ENCODE data around the gene RBM4B.

The RBM4B gene

GRCh38 chr11:66706989-66707388 is 29.3 kb upstream of the RBM4B start:
- DNase-seq, result no peak

- DNase-seq, result no peak
These were observed 28.1 kb upstream of the RBM4B start for GRCh38 chr11:66705587-66706335.

DNA sequence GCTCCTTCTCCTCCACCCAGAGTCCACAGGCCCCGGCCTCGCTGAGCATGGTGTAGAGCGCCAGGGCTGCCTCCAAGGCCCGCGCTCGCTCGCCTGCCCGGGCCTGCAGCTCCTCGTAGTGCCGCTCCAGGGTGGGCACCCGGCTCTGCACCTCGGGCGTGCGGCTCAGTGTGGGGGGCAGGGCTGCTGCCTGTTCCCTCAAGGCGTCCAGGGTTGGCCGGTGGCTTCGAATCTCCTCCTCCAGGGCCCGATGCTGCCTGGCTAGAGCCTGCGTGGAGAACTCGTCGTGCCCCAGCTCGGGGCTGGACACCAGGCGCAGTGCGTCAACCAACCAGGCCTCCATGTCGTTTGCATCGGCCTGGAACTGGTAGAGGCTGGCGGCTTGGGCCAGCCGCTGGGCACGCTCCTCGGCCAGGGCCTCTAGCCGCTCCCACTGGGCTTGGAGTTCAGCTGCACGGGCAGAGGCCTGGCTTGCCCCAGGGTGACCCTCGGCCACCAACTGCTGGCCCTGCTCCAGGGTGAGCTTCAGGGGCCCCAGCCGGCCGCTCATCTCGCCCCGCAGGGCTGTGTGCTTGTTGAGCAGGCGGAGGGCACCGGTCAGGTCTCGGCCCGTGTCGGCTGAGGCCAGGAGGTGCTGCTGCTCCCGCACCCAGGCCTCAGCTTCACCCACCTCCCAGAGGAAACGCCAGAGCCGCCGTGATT is 27.1 kb upstream of the RBM4B start:
- DNase-seq, result no peak

- no peak for DNase-seq
These were observed 23.9 kb upstream of the RBM4B start for GRCh38 chr11:66701432-66702240.

- no peak for DNase-seq
These were observed 23.1 kb upstream of the RBM4B start for GRCh38 chr11:66700742-66701141.

DNA sequence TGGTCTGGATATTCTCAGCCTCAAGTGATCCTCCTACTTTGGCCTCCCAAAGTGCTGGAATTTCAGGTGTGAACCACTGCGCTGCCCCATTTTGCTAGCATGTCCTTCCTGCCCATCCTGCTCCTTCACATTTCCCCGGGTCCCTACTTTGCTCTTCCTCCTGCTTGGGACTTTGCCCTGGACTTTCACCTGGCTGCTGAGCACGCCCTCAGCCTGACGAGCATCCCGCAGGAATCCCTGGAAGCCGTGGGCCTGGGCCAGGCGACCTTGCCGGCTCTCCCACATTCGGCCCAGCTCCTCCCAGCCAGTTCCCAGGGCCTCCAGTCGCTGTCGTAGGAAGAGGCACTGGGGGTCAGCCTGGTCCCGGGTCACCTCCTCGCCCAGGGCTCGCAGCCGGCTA is 22.6 kb upstream of the RBM4B start:
- DNase-seq, result no peak

DNA sequence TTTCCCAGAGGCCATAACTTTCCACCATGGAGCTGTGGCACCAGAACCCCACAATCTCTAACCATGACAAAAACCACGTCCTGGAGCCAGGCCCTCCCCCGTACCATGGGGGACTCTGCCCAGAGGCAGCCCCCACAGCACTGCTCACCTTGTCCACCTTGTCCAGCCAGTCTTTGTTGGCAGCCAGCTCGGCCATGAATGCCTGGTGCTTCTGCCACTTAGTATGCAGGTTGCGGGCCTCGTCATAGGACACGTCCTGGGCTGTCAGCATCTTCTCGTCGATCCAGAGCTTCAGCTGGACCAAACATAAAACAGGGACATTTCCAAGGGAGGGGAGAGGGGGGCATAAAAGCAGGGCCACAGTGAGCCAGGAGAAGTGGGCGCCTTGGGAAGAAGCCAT is 20.8 kb upstream of the RBM4B start:
- no peak for DNase-seq

DNA sequence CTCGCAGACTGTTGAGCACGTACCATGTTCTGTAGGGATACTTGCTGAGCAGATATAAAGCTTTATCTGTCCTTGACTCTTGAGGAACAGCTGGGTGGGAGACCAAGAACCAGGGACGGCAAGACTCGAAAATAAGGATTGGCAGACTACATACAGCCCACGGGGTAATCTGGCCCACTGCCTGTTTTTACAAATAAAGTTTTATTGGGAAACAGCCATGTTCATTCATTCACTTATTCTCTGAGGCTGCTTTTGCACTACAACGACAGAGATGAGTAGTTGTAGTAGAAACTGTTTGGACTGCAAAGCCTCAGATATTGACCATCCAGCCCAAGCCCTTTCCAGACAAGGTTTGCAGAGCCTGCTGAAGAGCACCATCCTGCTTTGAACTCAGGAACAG is 20.3 kb upstream of the RBM4B start:
- no peak for DNase-seq

DNA sequence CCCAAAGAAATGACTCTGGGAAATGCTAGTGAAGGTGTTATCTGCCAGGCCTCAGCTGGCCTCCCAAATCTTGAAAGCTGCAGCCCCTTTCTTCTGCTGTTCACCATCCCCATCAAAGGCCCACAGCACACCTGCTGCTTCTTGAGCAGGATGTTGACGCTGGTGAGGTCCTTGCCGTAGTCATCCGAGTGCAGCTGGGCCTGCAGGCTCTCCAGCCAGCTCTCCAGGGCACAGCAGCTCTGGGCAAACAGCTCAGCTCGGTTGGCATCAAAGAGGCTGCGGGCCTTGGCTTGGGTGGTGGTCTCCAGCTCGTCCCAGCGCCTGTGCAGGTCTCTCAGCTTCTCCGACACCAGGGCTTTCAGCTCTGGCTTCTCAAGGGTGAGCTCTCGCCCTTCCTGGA is 18.5 kb upstream of the RBM4B start:
- no peak for DNase-seq

DNA sequence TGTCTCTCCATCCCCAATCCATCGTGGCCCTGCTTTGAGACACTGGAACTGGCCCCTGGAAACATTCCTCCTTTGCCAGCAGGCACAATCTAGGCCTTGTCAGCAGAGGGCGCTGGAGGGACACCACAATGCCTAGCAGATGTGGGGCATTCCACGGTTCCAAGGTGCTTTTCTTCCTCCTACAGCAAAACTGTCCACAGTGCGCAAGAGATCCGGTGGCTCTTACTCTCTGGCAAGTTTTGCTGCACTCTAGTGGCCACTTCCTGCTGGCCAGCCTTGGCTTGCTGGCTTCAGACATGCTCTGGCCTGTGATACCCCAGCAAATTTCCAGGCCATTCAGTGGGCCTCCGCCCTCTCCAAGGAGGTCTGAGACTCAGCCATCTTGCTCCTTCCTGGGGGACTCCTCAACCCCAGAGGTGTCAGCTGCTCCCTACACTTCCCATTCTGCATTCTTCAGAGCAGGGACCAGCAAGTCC is 17.1 kb upstream of the RBM4B start:
- DNase-seq, result peak; percentile 92

DNA sequence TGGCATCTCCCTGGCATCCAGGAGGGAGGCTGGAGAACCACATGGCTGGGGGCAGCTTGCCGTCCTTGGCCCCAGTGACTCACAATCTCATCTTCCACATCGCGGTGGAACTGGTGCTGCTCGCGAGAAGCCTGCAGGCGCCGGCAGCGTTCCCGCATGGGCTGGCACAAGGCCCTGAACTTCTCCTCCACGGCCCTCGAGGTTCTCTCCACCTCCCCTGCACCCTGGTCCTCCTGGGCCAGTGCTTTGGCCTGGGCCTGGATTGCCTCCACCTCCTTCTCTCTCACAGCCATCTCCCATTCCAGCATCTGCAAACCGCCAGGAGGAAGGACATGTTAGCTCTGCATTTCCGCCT is 16.3 kb upstream of the RBM4B start:
- DNase-seq, result no peak

DNA sequence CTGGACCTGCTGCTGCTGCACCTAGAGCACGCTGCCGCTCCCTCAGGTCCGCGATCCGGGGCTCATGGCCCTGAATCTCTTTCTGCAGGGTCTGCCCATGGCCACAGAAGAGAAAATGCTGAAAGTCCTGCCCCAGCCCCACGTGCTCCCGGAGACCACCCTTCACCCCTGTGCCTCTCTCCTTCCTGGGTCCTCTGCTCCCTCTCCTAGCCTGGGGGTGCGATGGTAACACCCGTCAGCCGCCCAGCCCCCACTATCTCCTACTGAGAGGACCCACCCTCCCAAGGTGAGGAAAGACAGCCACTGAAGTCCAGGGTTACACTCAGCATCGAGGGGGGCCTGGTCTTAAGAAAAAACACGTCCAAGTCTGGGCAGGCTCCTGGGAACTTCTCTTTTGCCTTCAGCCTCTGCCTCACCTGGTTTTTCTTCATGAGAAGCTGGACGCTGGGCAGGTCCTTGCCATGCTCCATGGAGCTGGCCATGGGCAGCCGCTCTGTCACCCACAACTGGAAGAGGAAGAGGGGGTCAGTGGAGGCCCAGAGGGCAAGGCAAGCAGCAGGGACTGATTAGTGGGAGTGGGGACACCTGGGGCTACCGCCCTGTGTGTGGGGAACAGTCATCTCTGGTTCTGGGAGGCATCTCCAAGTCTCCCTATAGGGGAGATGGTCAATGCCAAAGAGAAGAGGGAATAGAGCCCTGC is 15.8 kb upstream of the RBM4B start:
- DNase-seq, result no peak

- no peak for DNase-seq
These were observed 15.2 kb upstream of the RBM4B start for GRCh38 chr11:66692871-66693331.

DNA sequence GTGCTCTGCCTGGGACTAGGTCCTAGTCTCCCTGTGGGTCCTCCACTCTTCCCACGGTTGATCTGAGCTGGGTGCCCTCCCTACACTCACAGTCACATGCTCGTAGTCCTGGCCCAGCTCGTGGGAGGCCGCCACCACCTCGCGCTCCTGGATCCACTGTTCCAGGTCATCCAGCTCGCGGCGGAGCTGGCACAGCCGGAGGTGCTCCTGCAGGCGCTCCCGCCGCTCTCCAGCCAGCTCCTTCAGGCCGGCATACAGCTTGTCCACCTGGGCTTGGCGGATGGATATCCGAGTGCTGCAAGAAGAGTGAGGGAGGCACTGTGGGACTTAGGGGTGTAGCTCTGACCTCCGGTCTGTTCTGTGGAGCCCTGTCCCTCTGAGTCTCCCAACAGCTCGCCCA is 14.8 kb upstream of the RBM4B start:
- no peak for DNase-seq

GRCh38 chr11:66691311-66691980 is 13.8 kb upstream of the RBM4B start:
- no peak for DNase-seq

GRCh38 chr11:66689661-66690590 is 12.2 kb upstream of the RBM4B start:
- DNase-seq, result no peak

GRCh38 chr11:66688561-66689534 is 11.2 kb upstream of the RBM4B start:
- no peak for DNase-seq

DNA sequence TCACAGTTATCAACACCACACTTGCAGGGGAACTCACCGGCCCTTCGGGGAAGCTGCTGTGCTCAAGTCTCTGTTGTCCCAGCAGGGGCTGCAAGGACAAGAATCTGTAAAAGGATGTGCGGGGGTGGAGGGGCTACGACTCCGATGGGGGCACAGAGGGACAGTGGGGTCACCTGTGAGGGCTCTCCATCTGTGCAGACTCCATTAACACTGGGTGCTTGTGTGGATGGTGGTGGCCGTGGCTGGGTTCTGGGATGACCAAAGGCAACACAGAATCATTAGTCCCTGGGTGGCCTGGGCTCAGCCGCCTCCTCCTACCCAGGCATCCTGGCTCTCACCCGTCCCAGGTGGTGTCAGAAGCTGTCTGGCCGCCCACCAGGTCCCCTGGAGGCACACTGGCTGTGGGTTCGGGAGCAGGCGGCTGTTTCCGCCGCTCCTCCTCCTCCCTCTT is 10.2 kb upstream of the RBM4B start:
- DNase-seq, result no peak

DNA sequence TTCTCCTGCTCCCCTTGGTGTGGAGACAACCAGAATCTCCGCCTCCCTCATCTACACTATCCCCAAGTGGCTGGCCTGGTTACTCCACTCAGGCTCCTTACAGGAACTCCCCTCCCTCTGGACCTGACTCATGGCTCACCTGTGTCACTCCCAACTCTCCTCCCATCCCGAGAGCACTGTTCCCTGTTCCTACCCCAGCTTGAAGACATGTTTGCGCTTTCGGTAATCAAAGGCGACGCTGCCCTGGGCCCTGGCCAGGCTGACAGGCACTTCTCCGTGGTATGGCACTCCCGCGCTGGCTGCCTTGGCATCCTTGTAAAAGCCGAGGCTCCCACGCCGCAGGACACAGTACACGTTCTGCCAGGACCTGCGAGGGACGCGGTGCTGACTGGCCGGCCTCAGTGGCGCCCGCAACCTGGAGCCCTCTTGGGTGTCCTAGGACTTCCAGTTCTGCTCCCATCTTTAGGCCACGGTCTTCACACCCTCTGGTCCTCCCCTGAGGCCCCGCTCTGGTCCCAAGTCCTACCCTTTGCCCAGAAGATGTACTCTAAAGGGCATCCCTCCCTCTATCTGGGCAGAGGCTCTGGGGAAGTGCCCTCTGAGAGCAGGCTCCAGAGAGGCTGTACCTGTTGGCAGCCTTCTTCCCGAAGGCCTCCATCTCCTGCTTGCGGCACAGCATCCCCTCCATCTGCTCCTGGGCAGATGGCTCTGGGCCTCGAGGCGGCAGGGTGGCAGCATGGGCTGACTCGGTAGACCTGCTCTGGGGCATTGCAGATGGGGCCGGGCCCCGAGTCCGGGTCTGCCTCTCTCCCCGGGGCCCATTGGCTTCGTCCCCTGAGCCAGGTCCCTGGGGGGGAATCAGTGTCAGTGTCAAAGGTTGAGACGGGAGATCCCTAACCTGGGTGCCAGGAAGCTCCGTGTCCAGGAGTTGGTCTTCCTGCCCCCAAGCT is 9.4 kb upstream of the RBM4B start:
- no peak for DNase-seq

All from activated CD8-positive, alpha-beta memory T cell treated with anti-CD3 and anti-CD28 coated beads for 24 hours (primary cell).